GM21786 (cell line): ENCODE data around the gene AP2A2.

Source experiments
- ATAC-seq: cut with Tn5 transposase; IDR thresholded peaks from one replicate; pipeline ENCODE4 v1.9.1; 2021; ENCODE audit not compliant: unreplicated experiment

The AP2A2 gene

GRCh38 chr11:925496-926301 lies at the start of gene AP2A2:
Gene AP2A2, plus strand, starts transcription at chr11:925870. Its CDS starts 152 bp downstream, at chr11:926022.
- peak; percentile 75 for ATAC-seq

DNA sequence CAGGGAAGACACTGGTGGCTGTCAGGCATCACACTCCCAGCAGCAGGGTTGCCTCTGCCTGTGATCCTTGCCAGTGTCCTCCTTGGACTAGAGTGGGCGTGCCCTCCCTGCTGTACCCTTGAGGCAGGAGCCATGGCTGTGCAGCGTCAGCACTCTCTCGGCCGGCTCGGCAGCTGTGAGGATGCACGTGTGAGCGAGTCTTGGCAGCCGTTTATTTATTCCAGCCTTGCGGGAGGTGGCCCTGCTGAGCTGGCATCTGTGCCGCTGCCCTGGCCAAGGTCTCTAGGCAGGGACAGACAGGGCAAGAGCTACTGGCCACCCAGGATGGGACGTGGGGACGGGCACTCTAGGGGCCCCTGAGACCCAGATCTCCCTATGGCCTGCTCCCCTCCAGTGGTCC lies 49.1 kb upstream of the AP2A2 start:
- ATAC-seq, result no peak

DNA sequence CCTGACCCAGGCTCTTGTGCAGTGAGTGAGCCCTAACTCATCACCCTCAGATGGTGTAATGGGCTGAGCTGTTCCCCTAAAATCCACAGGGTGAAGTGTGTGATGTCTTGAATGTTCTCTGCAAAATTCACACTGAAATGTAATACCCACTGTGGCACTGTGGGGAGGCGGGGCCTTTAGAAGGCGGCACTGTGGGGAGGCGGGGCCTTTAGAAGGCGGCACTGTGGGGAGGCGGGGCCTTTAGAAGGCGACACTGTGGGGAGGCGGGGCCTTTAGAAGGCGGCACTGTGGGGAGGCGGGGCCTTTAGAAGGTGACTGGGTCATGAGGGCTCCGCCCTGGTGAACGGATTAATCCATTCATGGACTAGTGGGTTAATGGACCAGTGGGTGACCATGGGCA lies 48.1 kb upstream of the AP2A2 start:
- ATAC-seq, result no peak

GRCh38 chr11:880447-880846 lies 45.2 kb upstream of the AP2A2 start:
- ATAC-seq, result no peak

DNA sequence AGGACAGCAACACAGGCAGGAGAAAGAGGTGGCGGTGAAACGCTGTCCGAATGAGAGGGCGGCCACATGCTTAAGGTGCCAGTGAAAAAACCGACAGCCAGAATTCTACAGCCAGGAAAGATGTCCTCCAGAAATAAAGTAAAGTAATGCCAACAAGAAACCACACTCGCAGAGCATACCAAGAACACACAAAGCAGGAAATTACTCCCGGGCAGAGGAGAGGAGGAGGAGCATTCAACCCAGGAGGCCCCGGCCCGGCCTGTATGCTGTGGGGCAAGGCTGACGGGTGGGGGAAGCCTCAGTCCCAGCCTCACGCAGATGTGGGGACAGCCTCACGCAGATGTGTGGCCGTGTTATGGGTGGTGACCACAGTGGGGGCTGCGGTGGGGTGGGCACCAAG lies 43.1 kb upstream of the AP2A2 start:
- no peak for ATAC-seq

GRCh38 chr11:883527-883926 lies 42.1 kb upstream of the AP2A2 start:
- ATAC-seq, result no peak

GRCh38 chr11:884578-885070 lies 41.0 kb upstream of the AP2A2 start:
- no peak for ATAC-seq

DNA sequence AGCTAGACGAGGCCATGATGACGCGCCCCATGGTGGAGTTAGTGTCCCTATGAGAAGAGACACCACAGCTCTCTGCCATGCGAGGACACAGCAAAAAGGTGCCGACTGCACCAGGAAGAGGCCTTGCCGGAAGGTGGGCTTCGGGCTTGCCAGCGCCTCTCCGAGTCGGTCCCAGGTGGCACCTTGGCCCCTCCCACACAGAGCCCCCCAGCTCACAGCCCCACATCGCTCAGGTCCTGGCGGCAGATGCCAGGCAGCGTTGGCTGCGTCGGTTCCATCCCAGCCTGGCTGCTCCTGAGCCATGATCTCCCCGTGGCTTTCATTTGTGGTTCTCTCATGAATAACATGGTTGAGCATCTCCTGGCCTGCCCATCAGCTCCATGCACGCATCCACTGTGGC lies 39.1 kb upstream of the AP2A2 start:
- ATAC-seq, result no peak

GRCh38 chr11:887589-887988 lies 38.1 kb upstream of the AP2A2 start:
- no peak for ATAC-seq

DNA sequence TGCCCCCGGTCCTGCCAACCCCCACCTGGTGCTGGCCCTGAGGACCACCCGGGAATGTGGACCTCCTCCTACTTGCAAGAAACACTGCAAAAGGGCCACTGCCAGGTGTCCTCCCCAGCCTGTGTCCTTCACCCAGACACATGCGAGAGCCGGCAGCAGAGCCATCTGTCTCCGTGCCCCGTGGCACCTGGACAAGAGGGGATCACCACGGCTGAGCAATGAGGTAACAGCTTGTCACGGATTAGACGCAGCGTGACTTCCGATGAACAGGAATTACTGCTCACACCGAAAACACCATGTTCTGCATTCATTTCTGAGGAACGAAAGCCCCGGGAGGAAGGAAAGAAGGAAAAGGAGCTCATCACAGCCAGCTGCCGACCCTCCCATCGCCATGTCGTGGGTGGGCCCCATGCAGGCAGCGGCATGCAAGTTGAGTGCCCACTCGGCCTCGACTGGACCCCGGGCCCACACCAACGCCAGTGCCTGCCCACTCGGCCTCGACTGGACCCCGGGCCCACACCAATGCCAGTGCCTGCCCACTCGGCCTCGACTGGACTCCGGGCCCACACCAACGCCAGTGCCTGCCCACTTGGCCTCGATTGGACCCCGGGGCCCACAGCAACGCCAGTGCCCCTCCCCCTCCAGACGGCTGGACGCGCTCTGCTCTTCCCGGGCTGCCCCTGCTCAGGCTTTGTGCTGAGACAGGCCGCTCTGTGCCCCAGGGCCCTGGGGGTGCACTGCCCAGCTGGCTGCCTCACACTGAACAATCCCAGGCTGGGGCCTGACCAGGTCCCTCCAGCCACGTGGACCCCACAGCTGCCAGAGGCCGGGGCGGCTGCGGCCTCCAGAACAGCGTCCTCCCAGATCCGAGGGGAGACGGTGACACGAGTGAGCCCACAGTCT lies 37.1 kb upstream of the AP2A2 start:
- ATAC-seq, result no peak

- ATAC-seq, result no peak
Measured at GRCh38 chr11:889257-889656, 36.4 kb upstream of the AP2A2 start.

GRCh38 chr11:889687-890475 lies 35.8 kb upstream of the AP2A2 start:
- no peak for ATAC-seq

DNA sequence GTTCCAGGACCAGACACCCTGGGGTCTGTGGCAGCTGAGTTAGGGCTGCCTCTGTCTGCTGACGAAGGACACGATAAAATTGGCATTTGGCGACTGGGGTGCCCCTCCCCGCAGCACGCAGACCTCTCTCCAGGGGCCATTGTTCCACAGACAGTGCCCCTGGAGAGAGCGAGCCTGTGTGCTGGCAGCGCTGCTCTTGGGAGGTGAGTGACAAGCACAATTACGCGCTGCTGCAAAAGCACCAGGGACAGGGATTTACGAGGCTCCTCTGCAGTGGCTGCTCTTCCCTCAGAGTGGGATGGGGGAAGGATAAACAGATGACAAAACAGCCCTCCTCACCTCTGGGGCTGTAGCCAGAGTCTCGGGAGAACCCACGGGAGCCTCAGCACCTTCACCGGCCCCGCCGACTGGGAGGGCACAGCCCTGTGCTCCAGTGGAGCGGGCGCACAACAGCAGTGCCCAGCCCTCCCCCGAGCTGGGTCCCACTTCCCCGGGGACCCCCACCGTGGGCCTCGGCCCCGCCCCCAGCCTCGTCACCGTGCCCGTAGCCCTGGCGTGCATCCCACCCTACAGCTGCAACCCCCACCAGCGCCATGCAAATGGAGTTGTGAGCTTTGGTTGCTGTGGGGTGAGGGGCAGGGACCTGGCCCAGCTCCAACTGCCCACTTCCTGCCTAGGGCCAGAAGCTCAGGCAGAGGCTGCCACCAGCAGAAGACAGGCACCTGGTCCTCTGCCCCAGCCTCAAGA lies 34.7 kb upstream of the AP2A2 start:
- ATAC-seq, result no peak

GRCh38 chr11:893008-893654 lies 32.5 kb upstream of the AP2A2 start:
- no peak for ATAC-seq

GRCh38 chr11:894575-895201 lies 31.0 kb upstream of the AP2A2 start:
- ATAC-seq, result no peak

GRCh38 chr11:895331-896110 lies 30.1 kb upstream of the AP2A2 start:
- ATAC-seq, result no peak

DNA sequence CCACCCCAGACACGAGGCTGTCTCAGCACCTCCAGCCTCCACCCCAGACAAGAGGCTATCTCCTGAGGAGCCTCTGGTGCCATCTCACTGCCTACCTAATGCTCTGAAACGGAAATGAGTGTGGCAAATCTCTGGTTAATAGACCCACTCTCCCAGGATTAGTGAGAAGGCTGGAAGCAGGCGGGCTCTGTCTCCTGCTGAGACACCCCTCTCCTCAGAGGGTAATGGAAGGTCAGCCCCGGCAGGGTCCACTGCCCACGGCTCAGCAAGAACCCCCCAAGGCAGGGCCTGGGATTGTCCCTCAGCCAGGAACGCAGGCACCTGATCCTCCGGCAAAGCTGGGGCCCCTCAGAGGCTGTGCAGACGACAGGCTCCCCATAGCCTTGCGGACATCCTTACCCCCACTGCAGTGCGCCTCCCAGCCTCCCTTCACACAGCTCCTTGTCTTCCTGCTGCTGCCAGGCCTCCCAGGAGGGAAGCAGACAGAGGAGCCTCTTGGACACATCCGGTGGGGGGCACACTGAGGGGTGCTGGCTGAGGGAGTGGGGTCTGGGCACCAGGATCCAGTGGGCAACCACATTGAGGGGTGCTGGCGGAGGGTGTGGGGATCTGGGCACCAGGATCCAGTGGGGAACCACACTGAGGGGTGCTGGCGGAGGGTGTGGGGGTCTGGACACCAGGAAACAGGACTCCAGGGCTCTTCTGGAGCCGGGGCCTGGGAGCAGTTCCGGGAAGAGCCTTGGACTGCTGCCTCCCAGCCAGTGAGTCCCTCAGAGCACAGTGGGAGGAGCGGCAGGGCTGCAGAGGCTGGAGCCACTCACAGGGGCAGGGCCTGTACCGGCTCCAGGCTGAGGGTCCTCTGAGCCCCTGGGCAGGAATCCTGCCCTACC lies 28.2 kb upstream of the AP2A2 start:
- ATAC-seq, result no peak

DNA sequence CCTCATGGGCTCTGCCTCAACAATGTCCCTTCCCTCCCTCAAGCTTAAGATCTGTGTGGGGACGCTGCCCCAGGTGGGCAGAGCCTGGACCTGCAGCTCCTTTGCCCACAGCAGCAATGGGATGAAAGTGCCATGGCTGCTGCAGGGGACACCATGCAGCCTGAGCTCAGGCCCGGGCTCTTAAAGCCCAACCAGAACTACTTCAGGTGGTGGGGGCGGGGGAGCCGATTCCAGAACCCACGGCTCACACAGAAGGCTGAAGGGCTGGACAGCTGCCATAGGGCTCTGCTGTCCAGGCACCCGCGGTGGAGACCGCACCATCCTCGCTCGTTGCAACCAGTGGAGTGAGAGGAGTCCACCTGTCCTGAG lies 27.5 kb upstream of the AP2A2 start:
- ATAC-seq, result no peak
